ENCODE data around the gene CHCHD3. TPM values are rescaled to one million over a fixed set of nuclear protein-coding genes. Genes with fewer than 3 reads are reported as not detected.

CHCHD3 gene
- 192 and 193 TPM in 2 replicates for total RNA-seq (2014; rRNA removed; shearing (Covaris generic))

GRCh38 chr7:133081599-133082389, at the start of gene CHCHD3:
TSS of gene CHCHD3 (minus strand) at chr7:133082090. CDS start at chr7:133081937, 153 bp downstream.
- Histone ChIP-seq H3K9me3 (replicated peaks) (no peaks in the 10 kb centered on the region), H3K4me3 (peak within 1 kb of the TSS; percentile 86), H3K27ac (peak within 1 kb of the TSS; percentile 80), H3K4me1 (no peaks in the 10 kb centered on the region), H3K36me3 (peaks cover 15% of the 10 kb centered on the region; the same call in 1 of the 2 replicates), H3K27me3 (no peaks in the 10 kb centered on the region)
- DNase-seq: peak; percentile 99

- H3K27ac ChIP-seq: no peak overlapping the region
- no peak for DNase-seq
- no peaks in the 10 kb centered on the region for H3K27me3 ChIP-seq
- no peaks in the 10 kb centered on the region for H3K36me3 ChIP-seq
- no peak overlapping the region for H3K4me3 ChIP-seq
- H3K9me3 ChIP-seq (replicated peaks): no peaks in the 10 kb centered on the region
- no peaks in the 10 kb centered on the region for H3K4me1 ChIP-seq
Observed at GRCh38 chr7:133130166-133130565, 48.3 kb upstream of the CHCHD3 start.

GRCh38 chr7:133126422-133126821, 44.5 kb upstream of the CHCHD3 start:
- Histone ChIP-seq H3K4me1 (no peaks in the 10 kb centered on the region), H3K4me3 (no peak overlapping the region), H3K27me3 (no peaks in the 10 kb centered on the region), H3K36me3 (no peaks in the 10 kb centered on the region), H3K27ac (no peak overlapping the region), H3K9me3 (replicated peaks) (no peaks in the 10 kb centered on the region)
- no peak for DNase-seq

GRCh38 chr7:133124974-133125373, 43.1 kb upstream of the CHCHD3 start:
- Histone ChIP-seq H3K27me3 (no peaks in the 10 kb centered on the region), H3K4me3 (no peak overlapping the region), H3K9me3 (replicated peaks) (no peaks in the 10 kb centered on the region), H3K36me3 (no peaks in the 10 kb centered on the region), H3K27ac (no peak overlapping the region), H3K4me1 (no peaks in the 10 kb centered on the region)
- DNase-seq: no peak

GRCh38 chr7:133121175-133121844, 39.4 kb upstream of the CHCHD3 start:
- Histone ChIP-seq H3K36me3 (no peaks in the 10 kb centered on the region), H3K9me3 (replicated peaks) (no peaks in the 10 kb centered on the region), H3K27me3 (no peaks in the 10 kb centered on the region), H3K4me3 (no peak overlapping the region), H3K4me1 (no peaks in the 10 kb centered on the region), H3K27ac (no peak overlapping the region)
- DNase-seq: no peak

- H3K4me3 ChIP-seq: no peak overlapping the region
Observed at GRCh38 chr7:133119067-133119466, 37.2 kb upstream of the CHCHD3 start.

GRCh38 chr7:133118261-133118660, 36.4 kb upstream of the CHCHD3 start:
- Histone ChIP-seq H3K36me3 (no peaks in the 10 kb centered on the region), H3K27me3 (peaks cover 5% of the 10 kb centered on the region; the same call in 1 of the 2 replicates), H3K27ac (no peak overlapping the region), H3K9me3 (replicated peaks) (no peaks in the 10 kb centered on the region), H3K4me3 (no peak overlapping the region), H3K4me1 (no peaks in the 10 kb centered on the region)
- DNase-seq: no peak

More at GRCh38 chr7:133119067-133119466, 37.2 kb upstream of the CHCHD3 start:
- Histone ChIP-seq H3K4me1 (no peaks in the 10 kb centered on the region), H3K36me3 (no peaks in the 10 kb centered on the region), H3K27ac (no peak overlapping the region), H3K9me3 (replicated peaks) (no peaks in the 10 kb centered on the region), H3K27me3 (peaks cover 5% of the 10 kb centered on the region; the same call in 1 of the 2 replicates)
- no peak for DNase-seq

GRCh38 chr7:133117452-133117851, 35.6 kb upstream of the CHCHD3 start:
- Histone ChIP-seq H3K4me3 (no peak overlapping the region), H3K4me1 (no peaks in the 10 kb centered on the region), H3K9me3 (replicated peaks) (no peaks in the 10 kb centered on the region), H3K36me3 (no peaks in the 10 kb centered on the region), H3K27me3 (peaks cover 5% of the 10 kb centered on the region; the same call in 1 of the 2 replicates), H3K27ac (no peak overlapping the region)
- DNase-seq: no peak

- Histone ChIP-seq H3K27ac (no peak overlapping the region), H3K27me3 (peaks cover 5% of the 10 kb centered on the region; the same call in 1 of the 2 replicates), H3K4me1 (no peaks in the 10 kb centered on the region), H3K9me3 (replicated peaks) (peaks cover under 1% of the 10 kb centered on the region; the same call in 1 of the 2 replicates), H3K36me3 (no peaks in the 10 kb centered on the region), H3K4me3 (no peak overlapping the region)
- DNase-seq: no peak
Observed at GRCh38 chr7:133115596-133115995, 33.7 kb upstream of the CHCHD3 start.

GRCh38 chr7:133114519-133114918, 32.6 kb upstream of the CHCHD3 start:
- Histone ChIP-seq H3K27ac (no peak overlapping the region), H3K4me3 (no peak overlapping the region), H3K27me3 (peaks cover 5% of the 10 kb centered on the region; the same call in 1 of the 2 replicates), H3K4me1 (no peaks in the 10 kb centered on the region), H3K36me3 (no peaks in the 10 kb centered on the region), H3K9me3 (replicated peaks) (peaks cover 5% of the 10 kb centered on the region; the same call in 1 of the 2 replicates)
- DNase-seq: no peak

GRCh38 chr7:133112976-133113375, 31.1 kb upstream of the CHCHD3 start:
- H3K9me3 ChIP-seq (replicated peaks): peaks cover 5% of the 10 kb centered on the region; the same call in 1 of the 2 replicates
- no peak overlapping the region for H3K4me3 ChIP-seq
- no peak overlapping the region for H3K27ac ChIP-seq
- no peaks in the 10 kb centered on the region for H3K4me1 ChIP-seq
- H3K27me3 ChIP-seq: peaks cover 5% of the 10 kb centered on the region; the same call in 1 of the 2 replicates
- DNase-seq: no peak
- H3K36me3 ChIP-seq: no peaks in the 10 kb centered on the region

GRCh38 chr7:133112335-133112734, 30.4 kb upstream of the CHCHD3 start:
- Histone ChIP-seq H3K4me3 (no peak overlapping the region), H3K9me3 (replicated peaks) (peaks cover 5% of the 10 kb centered on the region; the same call in 1 of the 2 replicates), H3K36me3 (no peaks in the 10 kb centered on the region), H3K4me1 (no peaks in the 10 kb centered on the region), H3K27ac (no peak overlapping the region), H3K27me3 (peaks cover 5% of the 10 kb centered on the region; the same call in 1 of the 2 replicates)
- DNase-seq: no peak

- H3K4me3 ChIP-seq: no peak overlapping the region
- H3K27me3 ChIP-seq: peaks cover 5% of the 10 kb centered on the region; the same call in 1 of the 2 replicates
- no peak overlapping the region for H3K27ac ChIP-seq
- no peaks in the 10 kb centered on the region for H3K4me1 ChIP-seq
- peaks cover 5% of the 10 kb centered on the region; the same call in 1 of the 2 replicates for H3K9me3 ChIP-seq (replicated peaks)
- DNase-seq: no peak
- no peaks in the 10 kb centered on the region for H3K36me3 ChIP-seq
Observed at GRCh38 chr7:133110312-133110711, 28.4 kb upstream of the CHCHD3 start.

- no peak overlapping the region for H3K4me3 ChIP-seq
- no peak overlapping the region for H3K27ac ChIP-seq
- no peaks in the 10 kb centered on the region for H3K4me1 ChIP-seq
- peaks cover 5% of the 10 kb centered on the region; the same call in 1 of the 2 replicates for H3K9me3 ChIP-seq (replicated peaks)
- no peak for DNase-seq
- no peaks in the 10 kb centered on the region for H3K36me3 ChIP-seq
- peaks cover 5% of the 10 kb centered on the region; the same call in 1 of the 2 replicates for H3K27me3 ChIP-seq
Observed at GRCh38 chr7:133109816-133110215, 27.9 kb upstream of the CHCHD3 start.

- H3K36me3 ChIP-seq: no peaks in the 10 kb centered on the region
- H3K27ac ChIP-seq: no peak overlapping the region
- no peak for DNase-seq
- peaks cover 5% of the 10 kb centered on the region; the same call in 1 of the 2 replicates for H3K9me3 ChIP-seq (replicated peaks)
- no peaks in the 10 kb centered on the region for H3K27me3 ChIP-seq
- no peaks in the 10 kb centered on the region for H3K4me1 ChIP-seq
- H3K4me3 ChIP-seq: no peak overlapping the region
Observed at GRCh38 chr7:133108023-133108422, 26.1 kb upstream of the CHCHD3 start.

All from SJCRH30 (cell line).